HFF-Myc (cell line): ENCODE measurements around the gene STX7.

Experiments used
- DNase-seq: peaks from one replicate; pipeline ENCODE4 v3.0.0-alpha.2; 2011; ENCODE audit warnings: low read depth; ENCODE audit errors: extremely low read depth
- H3K4me3 ChIP-seq: replicated peaks from 2 replicates; pipeline ENCODE4 v1.5.1; 2011; ENCODE audit warnings: low read depth, mild to moderate bottlenecking, control low read depth, low read length
- CTCF ChIP-seq: IDR thresholded peaks from 2 replicates; pipeline ENCODE4 v1.5.1; 2012; ENCODE audit warnings: mild to moderate bottlenecking, low read depth, low read length, control low read depth; ENCODE audit errors: missing control alignments

Gene STX7

GRCh38 chr6:132411296-132411695 lies 101.6 kb downstream of the STX7 start:
- no peak for TF ChIP-seq CTCF

GRCh38 chr6:132410830-132411229 lies 102.1 kb downstream of the STX7 start:
- no peak overlapping the region for H3K4me3 ChIP-seq
- no peak for DNase-seq
- TF ChIP-seq CTCF: no peak

More at GRCh38 chr6:132411296-132411695, 101.6 kb downstream of the STX7 start:
- no peak for DNase-seq
- no peak overlapping the region for H3K4me3 ChIP-seq

GRCh38 chr6:132405143-132405915 lies 107.6 kb downstream of the STX7 start:
- no peak overlapping the region for H3K4me3 ChIP-seq
- DNase-seq: no peak
- TF ChIP-seq CTCF: no peak

GRCh38 chr6:132404736-132405135 lies 108.2 kb downstream of the STX7 start:
- DNase-seq: no peak
- no peak for TF ChIP-seq CTCF
- H3K4me3 ChIP-seq: no peak overlapping the region

DNA sequence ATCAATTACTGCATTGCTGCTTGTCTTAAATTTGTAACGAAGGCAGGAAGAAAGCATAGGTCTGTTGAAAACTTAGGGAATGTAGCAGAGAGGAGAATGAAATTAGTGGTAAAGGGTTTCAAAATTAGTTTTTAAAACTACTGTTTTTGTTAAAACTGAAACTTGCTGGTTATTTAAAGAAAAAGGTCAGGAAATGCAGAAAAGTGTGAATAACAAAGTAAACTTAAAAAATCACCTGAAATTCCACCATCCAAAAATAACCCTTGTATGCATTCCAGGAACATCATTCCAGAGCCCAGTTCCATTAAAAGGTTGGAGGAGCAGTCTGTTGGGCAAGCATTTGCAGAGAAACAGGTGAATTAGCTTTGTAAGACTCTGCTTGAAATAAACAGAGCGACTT lies 108.6 kb downstream of the STX7 start:
- no peak for DNase-seq
- TF ChIP-seq CTCF: no peak
- no peak overlapping the region for H3K4me3 ChIP-seq

- TF ChIP-seq CTCF: no peak
- DNase-seq: no peak
- peak overlapping the region; percentile 80 for H3K4me3 ChIP-seq
Observed at GRCh38 chr6:132401618-132402285, 111.2 kb downstream of the STX7 start.
